PC-3 (cell line): ENCODE data around the gene SEMA3D. TPM values are rescaled to one million over a fixed set of nuclear protein-coding genes. Genes with fewer than 3 reads are reported as not detected.

Experiments
- ATAC-seq: fragments of 200-7000 bp; cut with Tn5 transposase; 2 replicates; pipeline ENCODE4 v1.9.1; 2020; ENCODE audit warnings: mild to moderate bottlenecking, moderate library complexity
- BruUV-seq: library from RNA; stranded (reverse); fragments of 400-500 nt; replicated peaks from 2 replicates; lab custom pipeline; 2021; lab: Mats Ljungman, UMichigan
- CTCF ChIA-PET: fragments of 300-600 bp; sonication (Branson Sonifier 250); formaldehyde crosslinking; loops from one replicate; lab custom pipeline; 2022; ENCODE audit warnings: antibody characterized with exemption; lab: Charles Lee
- POLR2A ChIA-PET: fragments of 300-600 bp; sonication (Branson Sonifier 250); formaldehyde crosslinking; loops from one replicate; lab custom pipeline; 2022; ENCODE audit warnings: antibody characterized with exemption; ENCODE audit not compliant: unreplicated experiment; lab: Charles Lee
- DNase-seq: peaks from one replicate; pipeline ENCODE4 v3.0.0-alpha.2; 2015
- H2AFZ ChIP-seq: fragments of 300-600 bp; sonication (generic); 2 replicates; pipeline ENCODE4 v1.6.0; 2016; ENCODE audit warnings: antibody characterized with exemption, low read length
- H3F3A ChIP-seq: fragments of 300-600 bp; sonication (generic); one replicate; pipeline ENCODE4 v1.6.0; 2017; ENCODE audit warnings: antibody characterized with exemption, low read length, control low read depth, mild to moderate bottlenecking; ENCODE audit not compliant: unreplicated experiment
- H3K27ac ChIP-seq: fragments of 300-600 bp; sonication (generic); 2 replicates; pipeline ENCODE4 v1.5.1; 2016; ENCODE audit warnings: mild to moderate bottlenecking, low read length
- H3K27me3 ChIP-seq: fragments of 300-600 bp; sonication (generic); 2 replicates; pipeline ENCODE4 v1.6.1; 2016; ENCODE audit warnings: low read length, mixed read lengths
- H3K36me3 ChIP-seq: fragments of 300-600 bp; sonication (generic); 2 replicates; pipeline ENCODE4 v1.6.1; 2016; ENCODE audit warnings: low read depth, mixed run types, low read length, mixed read lengths
- H3K4me1 ChIP-seq: fragments of 300-600 bp; sonication (generic); 2 replicates; pipeline ENCODE4 v1.5.1; 2016; ENCODE audit warnings: low read length; ENCODE audit not compliant: insufficient read depth
- H3K4me2 ChIP-seq: fragments of 300-600 bp; sonication (generic); 2 replicates; pipeline ENCODE4 v1.6.0; 2016; ENCODE audit warnings: low read length
- H3K4me3 ChIP-seq: fragments of 300-600 bp; sonication (generic); 2 replicates; pipeline ENCODE4 v1.5.1; 2016; ENCODE audit warnings: mild to moderate bottlenecking, low read length, mixed read lengths
- H3K79me2 ChIP-seq: fragments of 300-600 bp; sonication (generic); 2 replicates; pipeline ENCODE4 v1.6.1; 2017; ENCODE audit warnings: low read length, mixed read lengths
- H3K9ac ChIP-seq: fragments of 300-600 bp; sonication (generic); 2 replicates; pipeline ENCODE4 v1.6.0; 2016; ENCODE audit warnings: mild to moderate bottlenecking, low read length
- H3K9me2 ChIP-seq: fragments of 300-600 bp; sonication (generic); replicated peaks from 2 replicates; pipeline ENCODE4 v1.6.1; 2016; ENCODE audit warnings: mixed run types, low read length, mixed read lengths
- H3K9me3 ChIP-seq: fragments of 300-600 bp; sonication (generic); 2 replicates; pipeline ENCODE4 v1.6.1; 2016; ENCODE audit warnings: low read length, mixed read lengths
- H4K20me1 ChIP-seq: fragments of 300-600 bp; sonication (generic); 2 replicates; pipeline ENCODE4 v1.6.1; 2016; ENCODE audit warnings: low read length, mixed read lengths
- EZH2 ChIP-seq: fragments of 300-600 bp; sonication (generic); IDR thresholded peaks from one replicate; pipeline ENCODE4 v1.6.1; 2017; ENCODE audit warnings: antibody characterized with exemption, mild to moderate bottlenecking, low read length; ENCODE audit not compliant: unreplicated experiment
- EZH2phosphoT487 ChIP-seq: fragments of 300-600 bp; sonication (generic); IDR thresholded peaks from 2 replicates; pipeline ENCODE4 v1.6.1; 2018; ENCODE audit warnings: mild to moderate bottlenecking, antibody characterized with exemption, low read length, borderline replicate concordance
- intact Hi-C: fragments of 100-400 bp; cut with micrococcal nuclease; formaldehyde crosslinking; loops from 2 replicates; pipeline ENCODE4 v1.9.0; 2023
- total RNA-seq: library from RNA; depleted of rRNA; stranded (reverse); fragments of >200 nt; gene quantifications from 2 replicates; pipeline ENCODE4 v1.2.3, GENCODE V29; 2014
- TF ChIP-seq, protein P1 (sequence below): fragments of 300-600 bp; sonication (generic); conservative IDR thresholded peaks from 2 replicates; pipeline ENCODE4 v1.5.1; 2017; ENCODE audit warnings: antibody characterized with exemption, low read depth, mild to moderate bottlenecking, low read length

The SEMA3D gene
- total RNA-seq, 1 experiment from 2014 or later, result 4.8 TPM

DNA sequence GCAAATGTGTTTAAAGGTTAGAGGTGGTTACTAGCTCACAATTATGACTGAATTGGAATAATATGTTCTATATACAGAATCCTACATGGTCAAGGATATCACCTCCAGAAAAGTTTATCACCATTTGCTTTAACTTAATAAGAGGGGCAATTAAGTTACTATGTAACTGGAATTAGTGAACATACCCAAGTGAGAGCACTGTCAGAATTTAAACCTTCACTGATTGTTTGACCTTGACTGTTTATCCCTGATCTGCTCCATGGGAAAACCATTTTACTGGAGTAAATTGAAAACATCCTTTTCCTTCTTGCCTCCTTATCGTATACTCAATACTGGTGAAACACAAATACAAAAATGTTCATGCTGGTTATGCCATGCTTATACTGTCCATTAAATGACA is 107.4 kb downstream of the SEMA3D start:
- no peak for ATAC-seq
- H3K9me3 ChIP-seq, result no peaks in the 10 kb centered on the region
- no peak overlapping the region for H3K4me3 ChIP-seq
- no peaks in the 10 kb centered on the region for H3K4me1 ChIP-seq
- no peak overlapping the region for H3K4me2 ChIP-seq
- no peaks in the 10 kb centered on the region for H4K20me1 ChIP-seq
- no TSS peak for BruUV-seq
- no peak overlapping the region for H3K9ac ChIP-seq
- H3K79me2 ChIP-seq, result no peaks in the 10 kb centered on the region
- no peak for DNase-seq
- no peaks in the 10 kb centered on the region for H3K27me3 ChIP-seq
- TF ChIP-seq EZH2 (no peak), EZH2phosphoT487 (no peak)
- TF ChIP-seq, protein P1, sequence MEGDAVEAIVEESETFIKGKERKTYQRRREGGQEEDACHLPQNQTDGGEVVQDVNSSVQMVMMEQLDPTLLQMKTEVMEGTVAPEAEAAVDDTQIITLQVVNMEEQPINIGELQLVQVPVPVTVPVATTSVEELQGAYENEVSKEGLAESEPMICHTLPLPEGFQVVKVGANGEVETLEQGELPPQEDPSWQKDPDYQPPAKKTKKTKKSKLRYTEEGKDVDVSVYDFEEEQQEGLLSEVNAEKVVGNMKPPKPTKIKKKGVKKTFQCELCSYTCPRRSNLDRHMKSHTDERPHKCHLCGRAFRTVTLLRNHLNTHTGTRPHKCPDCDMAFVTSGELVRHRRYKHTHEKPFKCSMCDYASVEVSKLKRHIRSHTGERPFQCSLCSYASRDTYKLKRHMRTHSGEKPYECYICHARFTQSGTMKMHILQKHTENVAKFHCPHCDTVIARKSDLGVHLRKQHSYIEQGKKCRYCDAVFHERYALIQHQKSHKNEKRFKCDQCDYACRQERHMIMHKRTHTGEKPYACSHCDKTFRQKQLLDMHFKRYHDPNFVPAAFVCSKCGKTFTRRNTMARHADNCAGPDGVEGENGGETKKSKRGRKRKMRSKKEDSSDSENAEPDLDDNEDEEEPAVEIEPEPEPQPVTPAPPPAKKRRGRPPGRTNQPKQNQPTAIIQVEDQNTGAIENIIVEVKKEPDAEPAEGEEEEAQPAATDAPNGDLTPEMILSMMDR, result no peak
- no peaks in the 10 kb centered on the region; the same call in 1 of the 2 replicates for H3K9me2 ChIP-seq
- no peak overlapping the region for H2AFZ ChIP-seq
- ChIA-PET POLR2A (no interaction called here), CTCF (no interaction called here)
- no peaks in the 10 kb centered on the region for H3F3A ChIP-seq
- intact Hi-C loops, result no loop called here
- H3K36me3 ChIP-seq, result no peaks in the 10 kb centered on the region
- H3K27ac ChIP-seq, result no peak overlapping the region

DNA sequence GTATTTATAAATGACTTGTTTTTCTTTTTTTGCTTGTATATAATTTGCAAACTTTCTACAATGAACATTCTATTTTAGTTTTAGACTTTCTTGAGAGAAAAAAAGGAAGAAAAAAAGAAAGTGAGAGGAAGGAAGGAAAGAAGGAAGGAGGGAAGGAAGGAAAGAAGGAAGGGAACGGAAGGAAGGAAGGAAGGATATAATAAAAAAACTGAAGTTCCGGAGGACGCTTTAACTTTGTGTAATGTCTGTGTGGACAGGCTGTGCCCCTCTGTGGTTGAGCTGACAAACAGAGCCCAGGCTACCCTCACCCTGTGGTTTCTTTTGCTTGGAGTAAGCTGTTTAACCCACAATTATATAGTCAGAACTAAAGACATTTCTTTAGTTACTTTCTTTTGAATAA is 108.7 kb downstream of the SEMA3D start:
- H3F3A ChIP-seq, result no peaks in the 10 kb centered on the region
- POLR2A ChIA-PET, result no interaction called here
- intact Hi-C loops, result no loop called here

DNA sequence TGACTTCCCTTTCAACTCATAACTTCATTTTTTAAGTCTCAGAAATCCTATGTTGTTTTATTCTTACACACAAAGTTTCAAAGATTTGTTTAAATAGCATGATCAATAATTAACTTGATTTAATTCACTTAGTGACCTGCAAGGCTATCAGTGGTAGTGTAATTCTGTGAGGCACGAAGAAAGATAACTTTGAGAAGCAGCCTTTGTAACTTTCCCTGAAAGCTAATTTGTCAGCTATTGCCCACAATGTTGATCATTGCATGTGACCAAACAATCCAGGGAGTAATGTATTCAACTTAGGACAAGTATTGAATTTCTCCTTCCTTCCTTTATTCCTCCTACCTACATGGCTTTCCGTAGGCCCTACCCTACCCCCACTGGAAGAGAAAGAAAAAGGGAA is 111.0 kb downstream of the SEMA3D start:
- H3K9me3 ChIP-seq, result no peaks in the 10 kb centered on the region
- no peaks in the 10 kb centered on the region for H3K79me2 ChIP-seq
- ChIA-PET CTCF (no interaction called here), POLR2A (interaction anchor here (0.6 kb wide), 1 partner anchor 26 kb away, joined by 8 read pairs; no protein-coding TSS in a partner anchor)
- TF ChIP-seq, protein P1, result no peak
- TF ChIP-seq EZH2phosphoT487 (no peak), EZH2 (no peak)
- ATAC-seq (no peak), DNase-seq (no peak)
- no peaks in the 10 kb centered on the region for H4K20me1 ChIP-seq
- intact Hi-C loops, result no loop called here
- no peak overlapping the region for H3K4me2 ChIP-seq
- H3K27me3 ChIP-seq, result no peaks in the 10 kb centered on the region
- H3K9ac ChIP-seq, result no peak overlapping the region
- H3F3A ChIP-seq, result no peaks in the 10 kb centered on the region
- peaks cover 5% of the 10 kb centered on the region; the same call in 1 of the 2 replicates for H3K4me1 ChIP-seq
- H3K4me3 ChIP-seq, result no peak overlapping the region
- H3K36me3 ChIP-seq, result no peaks in the 10 kb centered on the region
- no peak overlapping the region for H2AFZ ChIP-seq
- no TSS peak for BruUV-seq
- no peak overlapping the region for H3K27ac ChIP-seq
- no peaks in the 10 kb centered on the region for H3K9me2 ChIP-seq

More for the DNA sequence above, 108.7 kb downstream of the SEMA3D start:
- DNase-seq (no peak), ATAC-seq (no peak)
- Histone ChIP-seq H2AFZ (no peak overlapping the region), H3K4me3 (no peak overlapping the region), H4K20me1 (no peaks in the 10 kb centered on the region), H3K4me1 (no peaks in the 10 kb centered on the region), H3K9me3 (no peaks in the 10 kb centered on the region), H3K27ac (no peak overlapping the region), H3K4me2 (no peak overlapping the region), H3K36me3 (no peaks in the 10 kb centered on the region), H3K27me3 (no peaks in the 10 kb centered on the region), H3K9me2 (no peaks in the 10 kb centered on the region; the same call in 1 of the 2 replicates), H3K9ac (no peak overlapping the region), H3K79me2 (no peaks in the 10 kb centered on the region)
- BruUV-seq, result no TSS peak
- CTCF ChIA-PET, result no interaction called here
- TF ChIP-seq EZH2phosphoT487 (no peak), EZH2 (no peak)
- TF ChIP-seq, protein P1, result no peak
